ENCODE results near the gene ACP2. TPM values are rescaled to one million over a fixed set of nuclear protein-coding genes. Genes with fewer than 3 reads are reported as not detected.

Gene ACP2
- total and polyA plus RNA-seq, 2 donors (not counting 1 experiment from before 2014, with no cell fraction given) = 16.3 to 29.5 TPM

- H3K4me3 ChIP-seq (ENCODE audit: control extremely low read depth in 1 of 5, extremely low read depth in 1 of 5, insufficient read depth in 1 of 5, low read depth in 2 of 5, low read length in 4 of 5) = no peak overlapping the region
- no peak overlapping the region for H3K27ac Mint-ChIP-seq
- no peak overlapping the region for H3K4me3 Mint-ChIP-seq
- no peak overlapping the region for H2AFZ ChIP-seq (ENCODE audit: insufficient read depth, low read depth, low read length, poor library complexity, severe bottlenecking)
- no peaks in the 10 kb centered on the region for H3K27me3 Mint-ChIP-seq
- DNase-seq (no peak), ATAC-seq (ENCODE audit: low read depth) (no peak)
- H3K36me3 ChIP-seq (replicated peaks in 1 of 2; ENCODE audit: control extremely low read depth in 1 of 2, control insufficient read depth in 1 of 2, extremely low read depth in 1 of 2, insufficient read depth in 2 of 2, low read length in 1 of 2) = no peaks in the 10 kb centered on the region
- CTCF ChIA-PET = no interaction called here
- H3K27me3 ChIP-seq (replicated peaks in 1 of 4; ENCODE audit: control extremely low read depth in 1 of 4, control insufficient read depth in 3 of 4, insufficient read depth in 4 of 4, low read length in 3 of 4) = no peaks in the 10 kb centered on the region
- H3K9me3 ChIP-seq (ENCODE audit: control extremely low read depth in 1 of 3, control insufficient read depth in 2 of 3, insufficient read depth in 1 of 3, low read length in 2 of 3) = no peaks in the 10 kb centered on the region
- no peaks in the 10 kb centered on the region for H4K20me1 ChIP-seq (ENCODE audit: control insufficient read depth, insufficient read depth, low read length, poor library complexity, severe bottlenecking)
- no peak overlapping the region for H3K27ac ChIP-seq (ENCODE audit: low read length in 2 of 2)
- no peak overlapping the region for H3K4me2 ChIP-seq (replicated peaks; ENCODE audit: low read depth, low read length, poor library complexity, severe bottlenecking)
- no peaks in the 10 kb centered on the region for H3K79me2 ChIP-seq (ENCODE audit: control insufficient read depth, insufficient read depth, low read length)
- POLR2A ChIA-PET = no interaction called here
- no peaks in the 10 kb centered on the region for H3K4me1 ChIP-seq (ENCODE audit: control insufficient read depth in 2 of 2, insufficient read depth in 2 of 2, low read length in 2 of 2)
- TF ChIP-seq, protein P1, sequence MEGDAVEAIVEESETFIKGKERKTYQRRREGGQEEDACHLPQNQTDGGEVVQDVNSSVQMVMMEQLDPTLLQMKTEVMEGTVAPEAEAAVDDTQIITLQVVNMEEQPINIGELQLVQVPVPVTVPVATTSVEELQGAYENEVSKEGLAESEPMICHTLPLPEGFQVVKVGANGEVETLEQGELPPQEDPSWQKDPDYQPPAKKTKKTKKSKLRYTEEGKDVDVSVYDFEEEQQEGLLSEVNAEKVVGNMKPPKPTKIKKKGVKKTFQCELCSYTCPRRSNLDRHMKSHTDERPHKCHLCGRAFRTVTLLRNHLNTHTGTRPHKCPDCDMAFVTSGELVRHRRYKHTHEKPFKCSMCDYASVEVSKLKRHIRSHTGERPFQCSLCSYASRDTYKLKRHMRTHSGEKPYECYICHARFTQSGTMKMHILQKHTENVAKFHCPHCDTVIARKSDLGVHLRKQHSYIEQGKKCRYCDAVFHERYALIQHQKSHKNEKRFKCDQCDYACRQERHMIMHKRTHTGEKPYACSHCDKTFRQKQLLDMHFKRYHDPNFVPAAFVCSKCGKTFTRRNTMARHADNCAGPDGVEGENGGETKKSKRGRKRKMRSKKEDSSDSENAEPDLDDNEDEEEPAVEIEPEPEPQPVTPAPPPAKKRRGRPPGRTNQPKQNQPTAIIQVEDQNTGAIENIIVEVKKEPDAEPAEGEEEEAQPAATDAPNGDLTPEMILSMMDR (IDR thresholded peaks at IDR 0.05) = no peak
- no peak for TF ChIP-seq EZH2 (IDR thresholded peaks at IDR 0.05; ENCODE audit: borderline replicate concordance, insufficient read depth, low read depth, low read length, poor library complexity, severe bottlenecking)
- no peak overlapping the region for H3K9ac ChIP-seq (ENCODE audit: low read length)
- 100% methylated on average over 1 of the region's 2 CpGs for WGBS (ENCODE audit: insufficient coverage)
- no peaks in the 10 kb centered on the region for H3K9me3 Mint-ChIP-seq (ENCODE audit: insufficient read depth)
- no peaks in the 10 kb centered on the region for H3K4me1 Mint-ChIP-seq
- intact Hi-C loops (cut with micrococcal nuclease) = no loop called here
Observed at GRCh38 chr11:47204637-47204989, 44.0 kb downstream of the ACP2 start.

GRCh38 chr11:47202576-47202975 lies 46.0 kb downstream of the ACP2 start:
- Histone ChIP-seq H3K9ac (ENCODE audit: low read length) (no peak overlapping the region), H3K9me3 (ENCODE audit: control extremely low read depth in 1 of 3, control insufficient read depth in 2 of 3, insufficient read depth in 1 of 3, low read length in 2 of 3) (no peaks in the 10 kb centered on the region), H2AFZ (ENCODE audit: insufficient read depth, low read depth, low read length, poor library complexity, severe bottlenecking) (no peak overlapping the region), H3K27ac (ENCODE audit: low read length in 2 of 2) (no peak overlapping the region), H3K36me3 (replicated peaks in 1 of 2; ENCODE audit: control extremely low read depth in 1 of 2, control insufficient read depth in 1 of 2, extremely low read depth in 1 of 2, insufficient read depth in 2 of 2, low read length in 1 of 2) (no peaks in the 10 kb centered on the region), H3K4me2 (replicated peaks; ENCODE audit: low read depth, low read length, poor library complexity, severe bottlenecking) (no peak overlapping the region), H4K20me1 (ENCODE audit: control insufficient read depth, insufficient read depth, low read length, poor library complexity, severe bottlenecking) (no peaks in the 10 kb centered on the region), H3K79me2 (ENCODE audit: control insufficient read depth, insufficient read depth, low read length) (no peaks in the 10 kb centered on the region), H3K4me1 (ENCODE audit: control insufficient read depth in 2 of 2, insufficient read depth in 2 of 2, low read length in 2 of 2) (no peaks in the 10 kb centered on the region), H3K27me3 (replicated peaks in 1 of 4; ENCODE audit: control extremely low read depth in 1 of 4, control insufficient read depth in 3 of 4, insufficient read depth in 4 of 4, low read length in 3 of 4) (no peaks in the 10 kb centered on the region), H3K4me3 (ENCODE audit: control extremely low read depth in 1 of 5, extremely low read depth in 1 of 5, insufficient read depth in 1 of 5, low read depth in 2 of 5, low read length in 4 of 5) (no peak overlapping the region)
- CTCF ChIA-PET = no interaction called here
- Mint-ChIP-seq H3K4me3 (no peak overlapping the region), H3K4me1 (no peaks in the 10 kb centered on the region), H3K27me3 (peaks cover 5% of the 10 kb centered on the region), H3K9me3 (ENCODE audit: insufficient read depth) (no peaks in the 10 kb centered on the region), H3K27ac (no peak overlapping the region)
- no peak for TF ChIP-seq EZH2 (IDR thresholded peaks at IDR 0.05; ENCODE audit: borderline replicate concordance, insufficient read depth, low read depth, low read length, poor library complexity, severe bottlenecking)
- TF ChIP-seq, protein P1 (IDR thresholded peaks at IDR 0.05) = no peak
- WGBS (ENCODE audit: insufficient coverage) = 80% methylated on average over 3 of the region's 5 CpGs
- DNase-seq = no peak
- POLR2A ChIA-PET = no interaction called here
- intact Hi-C loops (cut with micrococcal nuclease) = no loop called here
- ATAC-seq (ENCODE audit: low read depth) = no peak

Measured in B cell (primary cell).